Measurements from ENCODE around the gene MRPL17.

MRPL17 gene

DNA sequence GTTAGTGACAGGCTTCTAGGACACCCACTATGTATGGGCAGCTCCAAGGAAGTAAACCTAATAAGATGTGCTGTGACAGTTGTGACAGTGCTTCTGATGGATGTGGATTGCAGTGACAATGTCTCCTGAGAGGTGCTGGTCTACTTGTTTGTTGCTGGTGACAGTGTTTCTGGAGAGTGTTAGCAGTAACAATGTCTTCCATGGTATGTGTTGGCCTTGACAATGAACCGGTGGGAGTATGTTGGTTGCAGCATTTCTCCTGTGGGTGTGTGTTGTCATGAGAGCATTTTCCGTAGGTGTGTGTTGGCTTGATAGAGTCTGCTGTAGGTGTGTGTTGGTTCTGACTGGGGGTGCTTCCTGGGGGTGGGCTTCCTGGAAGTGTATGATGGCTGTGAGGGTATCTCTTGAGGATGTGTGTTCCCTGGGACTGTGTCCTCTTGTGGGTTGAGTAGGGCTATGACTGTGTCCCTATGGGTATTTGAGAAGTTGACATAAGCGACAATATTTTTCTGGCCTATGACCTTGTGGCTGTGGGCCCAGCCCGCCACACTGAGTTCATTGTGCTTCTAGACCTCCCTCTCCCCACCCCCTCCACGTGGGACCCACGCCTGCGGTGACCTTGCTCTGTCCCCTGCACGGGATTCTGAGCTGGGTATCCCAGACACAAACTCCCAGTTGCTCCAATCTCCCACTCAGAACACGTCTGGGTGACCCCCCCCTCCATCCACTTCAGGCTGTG lies 28.7 kb downstream of the MRPL17 start:
- no peak for DNase-seq (ENCODE audit: low read depth in 2 of 2)

DNA sequence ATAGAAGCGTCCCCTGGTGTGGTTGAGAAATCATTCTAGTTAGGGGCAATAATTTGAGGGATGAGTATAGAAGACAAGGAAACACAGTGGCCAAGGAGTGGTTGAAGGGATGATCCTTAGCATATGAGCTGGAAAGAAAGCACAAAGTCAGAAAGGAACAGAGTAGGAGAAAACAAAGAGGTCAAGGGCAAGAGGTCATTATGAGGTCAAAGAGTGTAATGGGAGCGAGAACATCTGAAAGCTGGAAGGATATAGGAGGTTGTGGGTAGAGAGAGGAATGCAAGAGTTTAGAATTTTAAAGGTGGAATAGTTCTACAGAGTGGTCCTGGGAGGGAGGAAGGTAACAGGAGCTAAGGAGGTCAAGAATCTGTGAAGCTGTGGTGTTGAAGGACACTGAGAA lies 29.5 kb downstream of the MRPL17 start:
- DNase-seq (ENCODE audit: low read depth in 2 of 2), result no peak

DNA sequence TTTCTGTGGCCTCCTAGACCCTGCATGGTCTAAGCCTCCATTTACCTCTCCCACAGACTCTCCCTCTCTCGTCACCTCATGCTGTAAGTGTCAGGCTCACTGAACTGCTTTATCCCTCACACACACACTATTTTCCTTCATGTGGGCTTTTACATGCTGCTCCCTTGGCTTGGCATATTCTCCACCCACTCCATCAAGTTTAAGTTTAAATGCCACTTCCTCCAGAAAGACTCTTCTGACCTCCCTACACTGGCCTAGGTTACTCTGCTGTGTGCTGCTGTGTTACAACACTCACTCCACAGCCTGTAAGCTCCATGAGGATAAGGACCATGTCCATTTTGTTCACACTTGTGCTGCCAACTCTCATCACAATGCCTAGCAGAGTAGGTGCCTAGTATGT lies 30.0 kb downstream of the MRPL17 start:
- no peak for DNase-seq (ENCODE audit: low read depth in 2 of 2)

GRCh38 chr11:6652182-6652581 lies 31.0 kb downstream of the MRPL17 start:
- no peak for DNase-seq (ENCODE audit: low read depth in 2 of 2)

DNA sequence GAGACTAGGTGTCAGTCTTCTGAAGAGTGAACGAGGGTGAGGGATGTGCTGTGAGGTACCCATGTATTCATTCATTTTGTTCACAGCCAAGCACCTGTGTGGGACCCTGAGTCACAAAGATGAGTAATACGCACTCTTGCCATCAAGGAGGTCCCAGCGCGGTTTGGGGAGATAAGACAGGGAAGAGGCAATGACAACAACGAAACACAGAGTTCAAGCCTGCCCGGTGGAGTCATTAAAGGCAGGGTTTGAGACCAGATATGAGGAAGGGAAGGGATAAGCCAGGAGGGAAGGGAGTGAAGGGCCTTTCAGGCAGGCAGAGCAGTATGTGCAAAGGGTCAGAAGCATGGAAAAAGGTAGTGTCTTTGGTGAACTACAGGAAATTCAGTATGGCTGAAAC lies 32.2 kb downstream of the MRPL17 start:
- DNase-seq (ENCODE audit: low read depth in 2 of 2), result peak in 1 of 2 donors; percentile 44

GRCh38 chr11:6650104-6650503 lies 33.0 kb downstream of the MRPL17 start:
- no peak for DNase-seq (ENCODE audit: low read depth in 2 of 2)

DNA sequence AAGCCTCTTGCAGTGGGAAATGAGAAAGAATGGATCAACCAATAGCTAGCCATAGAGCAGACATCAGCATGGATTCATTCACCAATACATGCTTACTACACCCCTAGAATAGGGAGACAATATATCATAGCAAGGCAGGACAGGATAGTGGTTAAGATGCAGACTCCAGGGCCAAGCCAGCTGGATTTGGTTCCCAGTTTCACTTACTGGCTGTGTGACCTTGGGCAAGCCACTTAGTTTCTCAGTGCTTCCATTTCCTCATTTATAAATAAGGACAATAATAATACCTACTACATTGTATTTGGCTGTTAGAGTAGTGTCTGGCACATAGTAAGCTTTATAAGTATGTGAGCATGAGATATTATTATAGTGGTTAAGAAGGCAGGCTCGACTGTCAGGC lies 34.6 kb downstream of the MRPL17 start:
- no peak for DNase-seq (ENCODE audit: low read depth in 2 of 2)

DNA sequence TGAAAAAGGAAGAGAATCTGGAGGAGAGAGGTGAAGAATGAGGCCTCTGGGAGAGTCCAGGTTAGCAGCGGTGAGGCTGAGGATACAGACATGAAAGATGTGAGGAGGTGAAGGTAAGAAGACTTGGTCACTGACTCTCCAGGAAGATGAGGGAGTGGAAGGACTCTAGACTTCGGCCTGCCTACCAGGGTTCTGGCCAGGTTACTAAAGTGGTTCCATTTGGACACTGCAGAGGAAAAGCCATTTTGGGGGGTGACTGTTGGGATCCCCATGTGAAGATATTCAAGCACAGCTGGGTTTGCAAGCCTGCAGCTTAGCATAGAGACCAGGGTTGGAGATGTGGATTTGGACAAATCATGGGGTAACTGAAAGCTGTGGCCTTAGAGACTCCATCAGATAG lies 35.3 kb downstream of the MRPL17 start:
- DNase-seq (ENCODE audit: low read depth in 2 of 2), result no peak

- DNase-seq (ENCODE audit: low read depth in 2 of 2), result no peak
Observed at GRCh38 chr11:6646918-6647679, 36.0 kb downstream of the MRPL17 start.

DNA sequence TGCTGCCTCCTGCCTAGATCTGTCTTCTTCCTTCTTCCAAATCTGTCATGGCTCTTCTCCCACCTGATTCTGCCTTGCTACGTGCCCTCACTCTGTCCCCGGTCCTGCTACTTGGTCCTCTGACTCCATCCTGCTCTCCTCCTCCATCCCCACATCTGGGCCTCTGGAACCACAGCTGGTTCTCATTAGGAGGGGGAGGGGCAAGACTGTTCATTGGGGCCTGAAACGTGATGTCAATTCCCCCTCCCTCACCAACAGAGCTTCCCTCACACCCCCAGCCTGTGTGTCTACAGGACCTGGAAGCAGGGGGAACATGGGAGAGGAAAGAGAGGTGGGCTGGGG lies 36.6 kb downstream of the MRPL17 start:
- no peak for DNase-seq (ENCODE audit: low read depth in 2 of 2)

DNA sequence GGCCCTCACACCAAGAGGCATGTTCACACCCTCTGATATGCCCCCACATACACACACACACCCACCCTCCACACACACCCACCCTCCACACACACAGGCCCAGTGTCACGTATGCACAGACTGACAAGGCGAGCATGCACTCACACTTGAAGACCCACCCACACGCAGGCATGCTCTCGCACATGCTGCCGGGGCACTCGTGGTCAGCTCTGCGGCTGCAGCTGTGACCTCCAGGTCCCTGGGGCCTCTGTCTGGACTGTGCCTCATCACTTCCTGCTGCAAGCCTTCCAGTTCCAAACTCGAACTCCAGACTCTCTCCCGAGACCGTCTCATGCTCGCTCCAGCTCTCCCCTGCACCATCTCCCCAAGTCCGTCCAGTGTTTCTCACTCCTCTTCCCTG lies 37.1 kb downstream of the MRPL17 start:
- no peak for DNase-seq (ENCODE audit: low read depth in 2 of 2)

DNA sequence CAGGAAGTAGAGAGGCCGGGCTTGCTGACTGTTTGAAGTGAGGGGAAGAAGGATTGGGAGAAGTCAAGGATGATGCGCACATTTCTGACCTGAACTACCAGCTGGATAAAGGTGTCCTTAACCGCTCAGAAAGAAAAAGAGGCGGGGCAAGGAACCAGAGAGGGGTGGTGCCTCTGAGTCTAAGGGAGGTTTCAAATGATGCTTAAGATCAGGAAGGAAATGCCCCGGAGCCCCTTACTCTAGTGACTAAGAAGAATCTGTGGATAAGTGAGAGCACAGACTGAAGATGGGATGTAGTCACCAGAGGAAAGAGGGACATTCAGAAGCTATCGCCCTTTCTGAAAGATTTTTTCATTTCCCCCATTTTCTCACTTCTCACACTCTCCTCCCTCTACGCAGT lies 40.2 kb downstream of the MRPL17 start:
- DNase-seq (ENCODE audit: low read depth in 2 of 2), result no peak

DNA sequence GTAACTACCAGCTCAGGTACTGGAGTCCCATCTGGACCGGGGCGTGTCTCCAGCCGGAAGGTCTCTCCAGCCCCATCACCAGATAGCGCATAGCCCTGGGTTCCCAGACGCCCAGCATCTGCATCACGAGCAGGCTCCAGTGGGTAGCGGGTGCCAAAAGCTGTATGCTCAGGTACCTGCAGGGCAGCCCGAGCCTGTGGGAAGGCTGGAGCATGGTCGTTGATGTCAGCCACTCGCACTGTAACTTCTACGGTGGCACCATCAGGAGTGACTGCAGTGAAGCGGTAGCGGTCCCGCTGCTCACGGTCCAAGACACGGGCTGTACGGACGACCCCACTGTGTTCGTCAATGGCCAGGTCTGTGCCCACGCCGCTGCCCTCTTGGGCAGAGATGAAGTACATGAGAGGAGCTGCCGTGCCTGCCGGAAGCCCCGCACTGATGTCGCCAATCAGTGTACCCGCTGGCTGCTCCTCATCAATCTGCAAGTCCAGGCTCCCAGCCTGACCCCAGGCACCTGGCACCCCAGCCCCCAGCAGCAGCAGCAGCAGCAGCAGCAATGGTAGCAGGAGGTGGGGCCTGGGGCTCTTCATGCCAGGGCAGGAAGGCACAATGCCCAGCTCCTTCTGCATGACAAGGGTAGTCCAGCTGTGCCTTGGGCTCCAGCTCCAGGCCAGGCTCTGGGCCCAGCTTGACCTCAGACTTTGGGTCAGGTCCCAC lies 42.0 kb downstream of the MRPL17 start:
- DNase-seq (ENCODE audit: low read depth in 2 of 2), result no peak

- DNase-seq (ENCODE audit: low read depth in 2 of 2), result no peak
Observed at GRCh38 chr11:6640036-6640984, 42.8 kb downstream of the MRPL17 start.

- no peak for DNase-seq (ENCODE audit: low read depth in 2 of 2)
Observed at GRCh38 chr11:6638429-6638828, 44.7 kb downstream of the MRPL17 start.

DNA sequence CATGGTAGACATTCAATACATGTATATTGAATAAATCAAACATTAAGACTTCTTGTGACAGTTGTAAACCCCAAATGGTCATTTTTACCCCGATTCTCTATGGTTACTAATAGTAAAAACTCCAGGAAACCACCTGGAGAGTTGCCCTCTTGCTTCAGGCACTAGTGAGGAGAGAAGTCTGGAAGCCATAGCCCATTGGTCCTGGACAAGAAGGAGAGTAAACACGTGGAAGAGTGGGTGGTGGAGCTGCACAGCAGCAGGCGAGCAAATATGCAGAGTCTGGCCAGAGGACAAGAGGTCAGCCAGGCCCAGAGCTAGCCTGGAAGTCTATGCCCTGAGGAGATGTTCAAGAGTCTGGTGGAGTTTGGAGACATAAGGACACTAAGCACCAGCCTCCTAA lies 45.3 kb downstream of the MRPL17 start:
- DNase-seq (ENCODE audit: low read depth in 2 of 2), result no peak

- no peak for DNase-seq (ENCODE audit: low read depth in 2 of 2)
Observed at GRCh38 chr11:6636480-6636879, 46.7 kb downstream of the MRPL17 start.

GRCh38 chr11:6635082-6635932 lies 47.8 kb downstream of the MRPL17 start:
- DNase-seq (ENCODE audit: low read depth in 2 of 2), result no peak

GRCh38 chr11:6634534-6634933 lies 48.6 kb downstream of the MRPL17 start:
- no peak for DNase-seq (ENCODE audit: low read depth in 2 of 2)
